ENCODE measurements around the gene FLNB.

The FLNB gene

GRCh38 chr3:58010562-58010961 lies 2.3 kb downstream of the FLNB start:
- no peak for DNase-seq

- no peak for DNase-seq
Observed at GRCh38 chr3:58011580-58011979, 3.4 kb downstream of the FLNB start.

DNA sequence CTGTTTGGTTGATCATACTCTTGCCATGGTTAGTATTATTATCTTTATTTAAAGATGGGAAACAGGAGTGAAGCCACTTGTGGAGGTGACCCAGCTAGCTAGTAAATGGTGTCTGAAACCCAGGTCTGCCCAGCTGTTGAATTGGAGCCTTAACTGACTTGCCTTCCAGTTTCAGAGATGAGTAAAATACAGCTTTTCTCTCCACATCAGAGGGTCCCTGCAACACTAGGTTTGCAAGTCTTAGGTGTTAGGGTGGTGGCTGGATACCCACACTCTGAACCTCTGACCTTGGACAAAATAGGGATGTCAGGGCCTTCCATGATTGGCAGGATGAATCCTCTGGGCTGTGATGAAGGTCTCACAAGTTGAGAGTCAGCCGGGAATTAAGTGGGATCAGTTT lies 4.1 kb downstream of the FLNB start:
- no peak for DNase-seq

DNA sequence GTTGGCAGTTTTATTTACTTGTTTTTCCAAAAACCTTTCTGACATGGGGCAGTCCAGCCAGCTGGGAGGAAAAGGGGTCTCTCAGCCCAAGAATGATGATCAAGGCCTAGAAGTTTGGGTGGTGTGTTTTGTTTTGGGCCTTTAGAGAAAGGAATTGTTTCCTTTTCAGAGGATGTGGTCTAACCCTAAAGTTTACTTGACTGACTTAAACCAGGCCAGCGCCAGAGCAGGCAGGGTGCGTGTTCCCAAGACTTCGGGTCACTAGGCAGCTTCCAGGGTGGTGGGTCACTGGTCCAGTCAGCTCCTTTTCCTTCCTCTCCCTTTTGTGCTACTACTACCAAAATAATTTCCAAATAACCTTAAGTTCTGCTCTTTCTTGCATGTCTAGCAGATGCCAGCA lies 4.9 kb downstream of the FLNB start:
- no peak for DNase-seq

DNA sequence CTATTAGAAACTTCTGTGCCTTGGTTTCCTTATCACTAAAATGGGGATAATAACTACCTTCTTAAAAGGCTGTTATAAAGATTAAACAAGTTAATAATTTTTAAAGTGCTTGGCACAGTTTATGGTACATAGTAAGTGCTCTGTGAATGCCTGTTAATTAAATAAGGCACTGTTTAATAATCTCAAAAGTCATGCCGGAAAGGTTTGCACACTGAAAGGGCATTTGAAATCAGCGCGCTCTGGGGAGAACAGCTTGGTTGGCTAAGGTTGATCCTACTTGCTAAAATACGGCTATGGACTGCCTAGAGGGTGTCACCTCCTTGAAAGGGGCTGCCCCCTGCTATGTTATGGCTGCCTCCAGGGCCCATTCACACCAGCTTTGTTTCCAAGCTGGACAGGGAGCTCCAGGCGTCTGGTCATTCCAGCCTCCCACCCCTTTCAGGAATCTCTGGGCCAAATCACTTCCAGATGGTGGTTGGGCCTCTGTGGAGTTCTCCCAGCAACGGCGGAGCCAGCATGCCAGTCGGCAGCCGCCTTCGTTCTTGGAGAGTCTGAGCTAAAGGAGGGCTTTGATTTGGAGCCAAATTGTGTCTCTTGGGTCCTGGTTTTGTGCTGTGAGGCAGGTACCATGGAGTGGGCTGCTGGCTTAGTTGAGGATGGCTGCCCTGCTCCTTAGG lies 5.9 kb downstream of the FLNB start:
- peak in 1 of 2 donors; percentile 20 for DNase-seq

- DNase-seq, result no peak
Observed at GRCh38 chr3:58015520-58015915, 7.3 kb downstream of the FLNB start.

DNA sequence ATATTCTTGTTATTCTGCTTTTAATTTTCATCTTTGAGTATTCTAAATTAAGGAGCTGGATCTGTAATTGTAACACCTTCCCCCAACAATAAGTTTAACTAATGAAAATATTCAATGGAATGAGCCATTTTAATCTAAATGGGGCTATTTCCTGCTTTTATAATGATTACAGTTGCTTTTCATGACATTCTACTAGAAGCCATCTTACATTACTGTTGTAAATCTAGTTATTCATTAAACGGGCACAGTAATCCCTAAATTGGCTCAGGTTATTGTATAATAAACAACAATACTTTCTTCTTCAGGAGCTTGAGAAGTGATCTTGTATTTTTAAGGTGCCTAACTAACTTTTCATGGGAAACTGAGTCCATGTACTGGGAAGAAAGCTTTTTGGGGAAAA lies 8.5 kb downstream of the FLNB start:
- no peak for DNase-seq

- DNase-seq, result no peak
Observed at GRCh38 chr3:58018892-58019742, 10.9 kb downstream of the FLNB start.

- no peak for DNase-seq
Observed at GRCh38 chr3:58020783-58021071, 12.5 kb downstream of the FLNB start.

DNA sequence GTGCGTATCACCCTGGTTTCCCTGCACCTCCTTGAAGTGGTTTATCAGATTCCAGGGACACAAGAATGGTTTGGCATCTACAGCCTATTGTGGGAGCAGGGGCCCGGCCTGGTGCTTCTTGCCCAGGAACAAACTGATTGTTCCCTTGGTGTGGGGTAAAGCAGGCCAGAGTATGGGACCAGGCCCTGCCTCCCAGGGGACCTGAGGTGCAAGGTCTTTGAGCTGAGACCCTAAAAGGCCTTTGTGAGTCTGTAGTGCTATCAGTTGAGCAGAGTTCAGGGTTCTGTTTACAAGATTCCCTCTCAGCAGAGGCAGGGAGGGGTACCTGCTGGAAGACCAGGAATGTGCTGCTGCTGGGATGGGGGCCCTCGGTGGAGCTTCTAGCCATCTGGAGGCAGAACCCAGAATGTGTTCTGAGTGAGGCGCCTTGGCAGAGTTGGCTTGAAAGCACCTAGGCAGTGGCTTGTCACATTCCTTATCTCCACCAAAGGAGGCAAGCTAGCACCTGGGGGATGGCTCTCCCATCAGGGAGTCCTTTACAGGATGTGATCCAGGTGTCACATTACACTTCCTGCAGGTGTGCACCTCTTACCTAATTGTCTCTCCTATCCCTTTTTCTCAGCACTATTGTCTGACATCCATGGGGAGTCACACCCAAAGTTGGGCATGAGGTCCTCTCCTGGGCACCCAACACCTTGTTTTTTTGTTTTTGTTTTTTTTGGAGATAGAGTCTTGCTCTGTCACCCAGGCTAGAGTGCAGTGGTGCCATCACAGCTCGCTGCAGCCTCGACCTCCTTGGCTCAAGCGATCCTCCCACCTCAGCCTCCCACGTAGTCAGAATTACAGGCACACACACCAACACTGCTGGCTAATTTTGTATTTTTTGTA lies 13.1 kb downstream of the FLNB start:
- DNase-seq, result no peak

DNA sequence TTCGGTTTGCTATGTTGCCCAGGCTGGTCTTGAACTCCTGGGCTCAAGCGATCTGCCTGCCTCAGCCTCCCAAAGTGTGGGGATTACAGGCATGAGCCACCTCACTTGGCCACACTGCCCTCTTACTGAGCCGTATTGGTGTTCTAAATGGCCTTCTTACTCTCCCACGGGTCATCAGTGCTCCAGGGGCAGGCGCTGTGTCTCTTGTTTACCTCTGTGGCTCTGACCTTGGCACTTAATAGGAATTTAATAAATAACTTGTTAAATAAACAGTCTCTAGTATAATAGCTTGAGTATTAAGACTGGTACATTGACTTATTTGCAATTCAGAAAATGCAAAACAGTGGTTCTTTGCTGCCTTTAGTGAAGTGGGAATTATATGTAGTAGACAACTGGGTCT lies 13.7 kb downstream of the FLNB start:
- DNase-seq, result no peak

DNA sequence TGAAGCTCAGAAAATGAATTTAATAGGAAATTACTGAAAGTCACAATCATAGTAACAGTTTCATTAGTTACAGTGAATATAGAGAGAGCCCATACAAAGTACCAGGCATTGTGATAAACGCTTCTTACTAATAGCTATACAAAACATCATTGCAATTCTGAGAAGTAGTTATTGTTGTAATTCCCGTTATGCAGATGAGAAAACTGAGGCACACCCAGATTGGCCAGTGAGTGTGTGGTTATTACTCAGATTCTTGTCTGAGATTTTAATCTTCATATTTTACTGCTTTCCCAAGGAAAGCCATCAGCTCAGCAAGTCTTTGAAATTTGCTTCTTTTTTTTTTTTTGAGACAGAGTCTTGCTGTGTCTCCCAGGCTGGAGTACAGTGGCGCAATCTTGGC lies 14.3 kb downstream of the FLNB start:
- DNase-seq, result no peak

DNA sequence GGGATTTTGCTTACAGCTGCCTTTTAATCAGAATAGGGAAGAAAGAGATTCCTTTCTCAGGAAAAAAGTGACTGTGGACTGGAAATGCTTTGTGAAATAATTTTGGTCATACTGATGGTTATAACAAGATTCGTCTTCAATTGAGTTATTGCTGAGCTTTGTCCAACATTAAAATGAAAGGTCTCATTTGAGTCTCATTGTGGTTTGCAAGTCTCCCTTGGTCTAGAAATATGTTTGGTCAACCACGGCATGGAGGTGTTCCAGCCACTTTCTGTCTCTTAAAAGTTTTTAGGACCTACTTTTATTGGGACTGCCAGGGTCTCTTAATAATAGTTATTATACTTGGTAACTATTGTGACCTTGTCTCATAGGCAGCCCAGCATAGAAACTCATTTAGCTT lies 15.3 kb downstream of the FLNB start:
- DNase-seq, result no peak

GRCh38 chr3:58025406-58025805 lies 17.2 kb downstream of the FLNB start:
- DNase-seq, result no peak

DNA sequence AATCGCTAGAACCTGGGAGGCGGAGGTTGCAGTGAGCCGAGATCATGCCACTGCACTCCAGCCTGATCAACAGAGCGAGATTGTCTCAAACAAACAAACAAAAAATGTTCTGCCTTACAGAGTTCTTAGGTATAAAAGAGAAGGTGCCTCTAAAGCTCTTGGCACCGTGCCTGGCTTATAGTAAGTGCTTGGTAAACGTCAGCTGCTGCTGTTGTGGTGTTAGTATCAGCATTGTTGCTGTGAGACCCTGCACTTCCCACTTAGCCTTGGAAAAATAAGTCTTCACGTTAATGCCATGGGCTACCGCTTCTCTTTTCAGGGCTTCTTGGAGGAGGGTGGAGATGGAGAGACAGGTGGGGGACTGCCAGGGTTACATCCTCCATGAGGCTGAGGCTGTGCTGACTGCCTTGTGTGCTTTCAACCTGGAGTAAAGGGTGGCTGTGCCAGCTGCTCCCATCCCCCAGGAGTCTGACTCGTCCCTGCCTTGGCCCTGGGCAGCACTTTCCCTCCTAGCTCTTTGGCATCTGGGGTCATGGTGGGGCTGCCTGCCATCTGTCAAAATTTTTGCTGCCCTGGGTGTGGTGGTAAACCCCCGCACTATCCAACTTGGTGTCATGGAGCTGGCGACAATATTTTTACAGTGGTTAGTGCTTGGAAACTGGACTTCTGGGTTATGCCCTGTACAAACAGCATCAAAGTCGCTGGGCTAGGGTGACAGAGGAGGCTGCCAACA lies 17.8 kb downstream of the FLNB start:
- DNase-seq, result no peak

GRCh38 chr3:58026598-58026997 lies 18.4 kb downstream of the FLNB start:
- DNase-seq, result no peak

GRCh38 chr3:58027704-58028317 lies 19.6 kb downstream of the FLNB start:
- no peak for DNase-seq

- no peak for DNase-seq
Observed at GRCh38 chr3:58028902-58029301, 20.7 kb downstream of the FLNB start.

- no peak for DNase-seq
Observed at GRCh38 chr3:58029842-58030584, 21.8 kb downstream of the FLNB start.

DNA sequence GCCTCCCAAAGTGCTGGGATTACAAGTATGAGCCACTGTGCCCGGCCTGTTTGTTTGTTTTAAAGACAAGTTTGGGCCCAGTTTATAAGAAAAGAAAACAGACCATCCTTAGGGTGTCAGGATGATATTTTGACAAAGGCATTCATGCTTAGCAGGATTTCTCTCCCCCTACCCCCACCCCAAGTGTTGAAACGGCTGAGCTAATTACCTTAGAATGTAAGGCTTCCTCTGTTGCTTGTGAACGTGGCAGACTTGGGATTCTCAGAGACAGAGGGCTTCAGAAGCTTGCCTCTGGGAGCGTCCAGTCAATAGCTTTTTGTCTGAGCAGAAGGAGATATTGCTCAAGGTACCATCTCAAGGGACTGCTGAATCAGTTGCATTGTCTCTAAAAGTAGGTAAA lies 24.0 kb downstream of the FLNB start:
- no peak for DNase-seq

DNA sequence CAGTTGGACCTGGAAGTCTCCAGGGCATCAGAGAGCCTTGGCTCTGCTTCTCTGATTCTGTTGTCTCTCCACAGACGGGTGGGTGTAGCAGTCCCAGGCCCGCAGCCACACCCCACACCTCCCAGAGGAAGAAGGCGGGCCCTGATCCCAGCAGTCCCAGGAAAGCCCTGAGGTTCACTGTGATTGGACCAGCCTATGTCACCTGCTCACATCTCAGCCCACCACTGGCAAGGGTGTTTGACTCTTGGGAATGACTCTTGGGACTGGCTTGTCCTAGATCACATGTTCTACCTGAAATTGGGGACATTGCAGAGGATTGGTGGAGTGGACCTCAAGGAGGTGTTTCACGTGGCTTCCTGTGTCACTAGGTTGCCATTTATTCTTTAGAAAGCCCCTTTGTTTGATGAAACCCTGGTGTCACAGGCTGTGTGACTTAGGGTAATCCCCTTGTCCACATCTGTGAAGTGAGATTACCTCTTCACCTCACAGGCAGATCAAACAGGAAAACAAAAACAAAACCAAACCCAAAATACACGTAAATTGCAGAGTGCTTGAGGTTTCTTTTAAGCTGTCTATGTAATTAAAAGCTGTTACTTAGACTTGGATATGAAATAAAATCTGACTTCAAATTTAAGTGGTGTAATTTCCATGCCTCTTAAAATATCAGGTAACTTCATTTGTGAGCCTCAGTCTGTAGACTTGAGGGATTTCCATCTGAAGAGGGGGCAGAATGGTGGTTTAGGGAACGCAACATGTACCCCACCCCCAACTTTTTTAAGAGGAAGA lies 26.7 kb downstream of the FLNB start:
- no peak for DNase-seq
